ENCODE results near the gene NEURL1. TPM values are rescaled to one million over a fixed set of nuclear protein-coding genes. Genes with fewer than 3 reads are reported as not detected.

NEURL1 gene
- total and polyA plus RNA-seq, 2 experiments from 2014 or later, result 2.3 to 4.6 TPM

GRCh38 chr10:103550229-103550628, 56.7 kb downstream of the NEURL1 start:
- Histone ChIP-seq H4K20me1 (ENCODE audit: insufficient read depth, poor library complexity, severe bottlenecking) (no peaks in the 10 kb centered on the region), H3K27me3 (no peaks in the 10 kb centered on the region), H3K79me2 (no peaks in the 10 kb centered on the region), H3K9me2 (replicated peaks; ENCODE audit: insufficient read depth) (no peaks in the 10 kb centered on the region), H3K9me3 (ENCODE audit: low read depth) (no peaks in the 10 kb centered on the region), H3K4me1 (ENCODE audit: insufficient read depth) (peaks cover 15% of the 10 kb centered on the region), H3K4me2 (no peak overlapping the region), H2AFZ (no peak overlapping the region), H3K36me3 (replicated peaks; ENCODE audit: insufficient read depth, low read depth) (no peaks in the 10 kb centered on the region), H3K4me3 (no peak overlapping the region), H3K27ac (no peak overlapping the region)
- TF ChIP-seq EZH2 (IDR thresholded peaks at IDR 0.05; ENCODE audit: borderline replicate concordance) (no peak), EZH2phosphoT487 (IDR thresholded peaks at IDR 0.05; ENCODE audit: low read depth, severe bottlenecking, unreplicated experiment) (no peak), CTCF (IDR thresholded peaks at IDR 0.05; ENCODE audit: poor library complexity) (no peak)
- 95% methylated on average over 1 of the region's 1 CpG for WGBS (ENCODE audit: low lambda C conversion rate, missing lambda C conversion rate)
- DNase-seq (ENCODE audit: low spot score), result no peak

GRCh38 chr10:103551619-103552602, 58.4 kb downstream of the NEURL1 start:
- H3K36me3 ChIP-seq (replicated peaks; ENCODE audit: insufficient read depth, low read depth), result no peaks in the 10 kb centered on the region
- no peaks in the 10 kb centered on the region for H3K27me3 ChIP-seq
- no peaks in the 10 kb centered on the region for H4K20me1 ChIP-seq (ENCODE audit: insufficient read depth, poor library complexity, severe bottlenecking)
- no peak overlapping the region for H3K27ac ChIP-seq
- no peak for DNase-seq (ENCODE audit: low spot score)
- no peaks in the 10 kb centered on the region for H3K79me2 ChIP-seq
- 68% methylated on average over 10 of the region's 10 CpGs for WGBS (ENCODE audit: low lambda C conversion rate, missing lambda C conversion rate)
- H3K9me3 ChIP-seq (ENCODE audit: low read depth), result no peaks in the 10 kb centered on the region
- TF ChIP-seq CTCF (IDR thresholded peaks at IDR 0.05; ENCODE audit: poor library complexity) (no peak), EZH2phosphoT487 (IDR thresholded peaks at IDR 0.05; ENCODE audit: low read depth, severe bottlenecking, unreplicated experiment) (no peak), EZH2 (IDR thresholded peaks at IDR 0.05; ENCODE audit: borderline replicate concordance) (no peak)
- no peak overlapping the region for H2AFZ ChIP-seq
- H3K4me3 ChIP-seq, result no peak overlapping the region
- no peaks in the 10 kb centered on the region for H3K9me2 ChIP-seq (replicated peaks; ENCODE audit: insufficient read depth)
- no peak overlapping the region for H3K4me2 ChIP-seq
- H3K4me1 ChIP-seq (ENCODE audit: insufficient read depth), result peaks cover 22% of the 10 kb centered on the region

DNA sequence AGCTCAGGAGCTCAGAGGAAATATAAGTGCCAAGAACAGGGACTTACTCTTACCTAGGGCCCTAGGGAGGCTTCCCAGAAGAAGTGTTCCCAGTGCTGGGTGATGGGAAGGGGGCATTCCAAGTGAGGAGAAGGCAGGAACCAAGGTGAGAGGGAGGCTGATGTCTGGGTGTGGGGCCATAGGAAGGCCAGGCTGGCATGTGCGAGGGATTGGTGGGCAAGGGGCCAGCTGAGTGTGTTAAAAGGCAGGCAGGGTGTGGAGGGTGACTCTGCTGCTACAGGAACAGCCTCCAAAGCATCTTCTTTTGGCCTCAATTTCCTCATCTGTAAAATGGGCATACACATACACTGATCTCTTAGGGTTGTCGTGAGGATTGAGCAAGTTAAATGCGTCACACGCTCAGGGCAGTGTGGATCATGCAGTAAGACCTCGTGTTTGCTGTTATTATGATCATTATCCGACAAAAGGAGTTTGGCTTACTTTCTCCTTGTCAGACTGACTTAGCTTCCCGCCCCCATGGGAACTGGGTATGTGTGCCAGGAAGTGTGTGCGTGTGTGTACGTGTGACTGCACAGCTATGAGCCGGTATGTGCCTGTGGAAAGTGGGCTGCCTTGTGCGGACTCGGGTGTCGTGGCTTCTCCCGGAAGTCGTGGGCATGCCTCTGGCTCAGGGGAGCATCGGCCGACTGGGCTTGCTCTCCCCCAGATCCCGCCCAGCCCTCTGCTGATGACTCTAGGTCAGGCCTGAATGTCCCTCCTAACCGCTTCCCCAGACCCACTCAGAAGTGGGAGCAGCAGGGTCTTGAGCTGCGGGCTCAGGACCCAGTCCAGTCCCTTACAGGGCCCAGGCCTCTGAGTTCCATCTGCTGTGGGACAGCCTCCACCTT, 59.6 kb downstream of the NEURL1 start:
- H3K4me3 ChIP-seq, result no peak overlapping the region
- peaks cover 21% of the 10 kb centered on the region for H3K4me1 ChIP-seq (ENCODE audit: insufficient read depth)
- no peak for DNase-seq (ENCODE audit: low spot score)
- TF ChIP-seq EZH2 (IDR thresholded peaks at IDR 0.05; ENCODE audit: borderline replicate concordance), result no peak
- no peak for TF ChIP-seq EZH2phosphoT487 (IDR thresholded peaks at IDR 0.05; ENCODE audit: low read depth, severe bottlenecking, unreplicated experiment)
- TF ChIP-seq CTCF (IDR thresholded peaks at IDR 0.05; ENCODE audit: poor library complexity), result no peak
- no peaks in the 10 kb centered on the region for H3K9me2 ChIP-seq (replicated peaks; ENCODE audit: insufficient read depth)
- 91% methylated on average over 20 of the region's 20 CpGs for WGBS (ENCODE audit: low lambda C conversion rate, missing lambda C conversion rate)
- no peak overlapping the region for H3K4me2 ChIP-seq
- H3K36me3 ChIP-seq (replicated peaks; ENCODE audit: insufficient read depth, low read depth), result no peaks in the 10 kb centered on the region
- H2AFZ ChIP-seq, result no peak overlapping the region
- no peaks in the 10 kb centered on the region for H3K9me3 ChIP-seq (ENCODE audit: low read depth)
- no peak overlapping the region for H3K27ac ChIP-seq
- no peaks in the 10 kb centered on the region for H3K27me3 ChIP-seq
- H3K79me2 ChIP-seq, result no peaks in the 10 kb centered on the region
- H4K20me1 ChIP-seq (ENCODE audit: insufficient read depth, poor library complexity, severe bottlenecking), result no peaks in the 10 kb centered on the region

Measured in hepatocyte (in vitro differentiated cells).